ENCODE results near the gene SAP30BP. TPM values are rescaled to one million over a fixed set of nuclear protein-coding genes. Genes with fewer than 3 reads are reported as not detected.
A peak's percentile ranks its signal among the peaks of the same experiment; 100 is the strongest.

Gene SAP30BP
- total RNA-seq, 2 donors from 2014 or later: 28.5 to 44.6 TPM

GRCh38 chr17:75695830-75696271, 28.7 kb downstream of the SAP30BP start:
- no peak overlapping the region for H3K4me3 ChIP-seq
- TF ChIP-seq CTCF (IDR thresholded peaks at IDR 0.05): no peak
- peaks cover 0 to 93% of the 10 kb centered on the region in 2 donors for H3K4me1 ChIP-seq
- H3K27ac ChIP-seq: peak overlapping the region; percentile 93 to 97
- H3K36me3 ChIP-seq: peaks cover 12% of the 10 kb centered on the region
- no peaks in the 10 kb centered on the region for H3K9me3 ChIP-seq
- no peak for DNase-seq (ENCODE audit: low spot score)
- H3K27me3 ChIP-seq: no peaks in the 10 kb centered on the region

GRCh38 chr17:75697651-75698291, 30.6 kb downstream of the SAP30BP start:
- peak overlapping the region; percentile 93 to 97 for H3K27ac ChIP-seq
- H3K27me3 ChIP-seq: no peaks in the 10 kb centered on the region
- DNase-seq (ENCODE audit: low spot score): no peak
- no peak for TF ChIP-seq CTCF (IDR thresholded peaks at IDR 0.05)
- H3K4me3 ChIP-seq: no peak overlapping the region
- H3K36me3 ChIP-seq: peaks cover 31% of the 10 kb centered on the region
- H3K9me3 ChIP-seq: no peaks in the 10 kb centered on the region
- peaks cover 0 to 93% of the 10 kb centered on the region in 2 donors for H3K4me1 ChIP-seq

DNA sequence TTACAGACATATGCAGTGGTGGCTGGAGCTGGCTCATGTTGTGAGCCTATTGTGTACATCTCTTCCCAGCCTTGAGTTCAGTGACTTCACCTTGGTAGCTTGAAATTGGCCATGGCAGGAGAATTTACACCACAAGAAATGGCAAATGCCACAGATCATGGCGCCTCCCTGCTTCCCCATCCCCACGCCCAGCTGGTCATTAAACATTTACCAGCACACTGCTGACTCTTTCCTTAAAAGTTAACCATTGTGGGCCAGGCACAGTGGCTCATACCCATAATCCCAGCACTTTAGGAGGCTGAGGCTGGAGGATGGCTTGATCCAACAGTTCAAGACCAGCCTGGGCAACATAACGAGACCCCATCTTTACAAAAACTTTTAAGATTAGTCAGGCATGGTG, 31.5 kb downstream of the SAP30BP start:
- Histone ChIP-seq H3K27me3 (no peaks in the 10 kb centered on the region), H3K4me1 (peaks cover 0 to 88% of the 10 kb centered on the region in 2 donors), H3K9me3 (no peaks in the 10 kb centered on the region), H3K27ac (peak overlapping the region; percentile 93 to 97), H3K4me3 (no peak overlapping the region), H3K36me3 (peaks cover 40% of the 10 kb centered on the region)
- TF ChIP-seq CTCF (IDR thresholded peaks at IDR 0.05): no peak
- DNase-seq (ENCODE audit: low spot score): no peak

DNA sequence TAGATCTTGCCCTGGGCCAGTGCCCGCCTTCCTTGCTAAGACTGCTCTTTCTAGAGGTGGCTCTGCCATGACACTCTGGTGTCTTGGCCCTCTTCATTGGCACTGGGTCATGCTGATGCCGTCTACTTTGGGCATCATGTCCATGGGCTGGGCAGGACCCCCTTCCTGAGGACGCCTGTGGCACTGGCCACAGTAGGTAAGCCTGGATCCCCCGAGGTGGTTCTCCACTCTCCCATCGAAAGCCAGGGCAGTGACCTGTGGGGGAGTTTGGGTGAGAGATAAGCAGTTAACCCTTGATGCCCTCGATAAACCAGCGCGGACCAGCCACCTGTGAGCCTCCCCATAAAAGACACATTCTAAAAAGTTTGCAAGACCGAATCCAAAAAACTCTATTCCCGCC, 34.1 kb downstream of the SAP30BP start:
- Histone ChIP-seq H3K4me1 (peaks cover 0 to 92% of the 10 kb centered on the region in 2 donors), H3K9me3 (no peaks in the 10 kb centered on the region), H3K4me3 (no peak overlapping the region), H3K27ac (peak overlapping the region; percentile 93 to 97), H3K27me3 (no peaks in the 10 kb centered on the region), H3K36me3 (peaks cover 54% of the 10 kb centered on the region)
- no peak for TF ChIP-seq CTCF (IDR thresholded peaks at IDR 0.05)
- DNase-seq (ENCODE audit: low spot score): no peak

- no peak for TF ChIP-seq CTCF (IDR thresholded peaks at IDR 0.05)
- no peak for DNase-seq (ENCODE audit: low spot score)
- Histone ChIP-seq H3K36me3 (peaks cover 69% of the 10 kb centered on the region), H3K27ac (no peak overlapping the region), H3K4me1 (peaks cover 0 to 93% of the 10 kb centered on the region in 2 donors), H3K4me3 (no peak overlapping the region), H3K9me3 (no peaks in the 10 kb centered on the region), H3K27me3 (no peaks in the 10 kb centered on the region)
Observed at GRCh38 chr17:75703191-75703590, 36.1 kb downstream of the SAP30BP start.

DNA sequence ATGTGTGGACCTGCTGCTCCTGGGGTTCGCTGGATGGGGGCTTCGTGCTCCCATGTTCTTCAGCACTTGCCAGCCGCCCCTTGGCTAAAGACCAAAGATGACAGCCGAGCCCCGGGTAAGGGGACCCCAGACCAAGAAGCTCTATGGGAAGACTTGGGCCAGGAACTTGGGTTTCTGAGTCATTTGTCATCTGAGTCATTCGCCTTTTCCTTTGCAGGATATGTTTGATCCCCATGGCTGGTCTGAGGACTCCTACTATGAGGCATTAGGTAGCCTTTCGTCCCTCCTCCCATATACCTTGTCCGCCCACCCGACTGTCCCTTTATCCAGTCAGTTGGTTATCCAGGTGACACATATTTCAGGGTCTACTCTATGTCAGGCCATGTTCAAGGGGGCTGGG, 36.5 kb downstream of the SAP30BP start:
- Histone ChIP-seq H3K27me3 (no peaks in the 10 kb centered on the region), H3K27ac (no peak overlapping the region), H3K4me3 (no peak overlapping the region), H3K9me3 (no peaks in the 10 kb centered on the region), H3K36me3 (peaks cover 69% of the 10 kb centered on the region), H3K4me1 (peaks cover 0 to 89% of the 10 kb centered on the region in 2 donors)
- no peak for TF ChIP-seq CTCF (IDR thresholded peaks at IDR 0.05)
- DNase-seq (ENCODE audit: low spot score): no peak
